NCI-H82 treated with DMSO at 0.1 percent for 48 hours (cell line): ENCODE data around the gene MAPK9.

ENCODE experiments used
- DNase-seq: peaks from one replicate; lab custom pipeline; 2025; ENCODE audit not compliant: unreplicated experiment; lab: John Stamatoyannopoulos, UW

MAPK9 gene

DNA sequence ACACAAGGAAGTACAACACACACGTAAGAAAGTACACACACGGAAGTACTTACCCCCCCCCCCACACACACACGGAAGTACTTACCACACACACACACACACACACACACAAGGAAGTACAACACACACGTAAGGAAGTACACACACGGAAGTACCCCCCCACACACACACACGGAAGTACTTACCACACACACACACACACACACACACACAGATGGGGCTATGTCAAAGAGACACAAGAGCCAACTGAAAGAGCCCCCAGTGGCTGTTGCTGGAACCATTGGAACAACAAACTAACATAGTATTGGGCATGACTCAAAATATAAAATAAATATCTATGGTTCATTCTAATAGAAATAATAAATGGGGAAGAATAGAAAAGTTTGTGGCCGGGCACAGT lies 4.9 kb upstream of the MAPK9 start:
- DNase-seq = no peak

DNA sequence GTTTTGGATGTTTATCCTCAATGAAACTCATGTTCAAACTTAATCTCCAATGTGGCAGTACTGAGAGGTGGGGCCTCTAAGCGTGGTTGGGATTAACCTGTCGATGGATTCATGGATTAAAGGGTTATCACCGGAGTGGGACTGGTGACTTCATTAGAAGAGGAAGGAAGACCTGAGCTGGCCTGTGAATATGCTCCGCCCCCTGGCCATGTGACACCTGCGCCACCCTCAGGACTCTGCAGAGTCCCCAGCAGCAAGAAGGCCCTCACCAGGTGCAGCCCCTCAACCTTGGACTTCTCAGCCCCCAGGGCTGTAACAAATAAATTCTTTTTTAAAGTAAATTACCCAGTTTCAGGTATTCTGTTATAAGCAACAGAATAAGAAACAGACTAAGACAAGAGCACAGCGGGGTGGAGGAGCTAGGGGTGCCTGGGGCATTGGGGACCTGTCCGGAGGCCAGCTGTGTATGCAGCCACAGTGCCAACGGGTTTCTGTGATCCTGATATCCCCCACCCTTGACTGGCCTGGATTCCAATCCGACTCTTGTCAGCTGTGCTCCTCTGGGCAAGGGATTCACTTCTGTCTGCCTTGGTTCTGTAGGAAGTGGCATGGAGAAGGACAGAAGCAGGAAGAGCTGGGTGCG lies 3.2 kb upstream of the MAPK9 start:
- no peak for DNase-seq

GRCh38 chr5:180294411-180294810 lies 2.5 kb upstream of the MAPK9 start:
- no peak for DNase-seq

GRCh38 chr5:180291234-180291940 lies 496 bp downstream of the MAPK9 start:
- no peak for DNase-seq

DNA sequence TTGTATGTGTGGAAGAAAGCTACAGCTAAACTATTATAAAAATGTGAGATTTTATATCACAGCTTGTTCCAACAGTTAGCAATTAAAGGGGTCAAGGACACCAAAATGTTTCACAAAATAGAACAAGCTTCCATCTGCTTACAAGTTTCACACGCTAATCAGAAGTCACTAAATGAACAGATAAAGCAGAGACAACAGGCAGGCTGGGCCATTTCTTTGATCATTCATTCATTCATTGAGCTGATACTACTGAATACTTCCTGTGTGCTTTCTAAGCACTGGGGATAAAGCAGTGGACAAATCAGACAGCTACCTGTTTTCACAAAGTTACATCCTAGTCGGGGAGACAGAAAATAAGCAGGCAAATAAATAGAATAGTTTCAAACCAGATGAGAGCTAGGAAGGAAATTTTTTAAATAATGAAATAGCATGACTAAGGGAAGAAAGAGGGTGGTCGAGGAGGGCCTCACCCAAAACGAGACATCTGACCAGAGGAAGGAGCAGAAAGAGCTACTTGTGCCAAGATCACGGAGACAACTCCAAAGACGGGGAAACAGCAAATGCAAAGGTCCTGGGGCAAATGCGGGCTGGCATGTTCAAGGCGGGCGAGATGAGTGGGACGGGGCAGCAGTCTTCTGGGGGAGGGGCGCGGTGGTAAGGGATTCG lies 1.2 kb downstream of the MAPK9 start:
- DNase-seq = no peak

- no peak for DNase-seq
These were observed 1.9 kb downstream of the MAPK9 start for GRCh38 chr5:180289966-180290365.

GRCh38 chr5:180289433-180289832 lies 2.5 kb downstream of the MAPK9 start:
- no peak for DNase-seq

GRCh38 chr5:180287868-180288267 lies 4.0 kb downstream of the MAPK9 start:
- DNase-seq = no peak

GRCh38 chr5:180287404-180287803 lies 4.5 kb downstream of the MAPK9 start:
- no peak for DNase-seq

GRCh38 chr5:180284149-180284548 lies 7.7 kb downstream of the MAPK9 start:
- no peak for DNase-seq

- no peak for DNase-seq
These were observed 8.8 kb downstream of the MAPK9 start for GRCh38 chr5:180283026-180283615.

- no peak for DNase-seq
These were observed 9.6 kb downstream of the MAPK9 start for GRCh38 chr5:180282281-180282680.

DNA sequence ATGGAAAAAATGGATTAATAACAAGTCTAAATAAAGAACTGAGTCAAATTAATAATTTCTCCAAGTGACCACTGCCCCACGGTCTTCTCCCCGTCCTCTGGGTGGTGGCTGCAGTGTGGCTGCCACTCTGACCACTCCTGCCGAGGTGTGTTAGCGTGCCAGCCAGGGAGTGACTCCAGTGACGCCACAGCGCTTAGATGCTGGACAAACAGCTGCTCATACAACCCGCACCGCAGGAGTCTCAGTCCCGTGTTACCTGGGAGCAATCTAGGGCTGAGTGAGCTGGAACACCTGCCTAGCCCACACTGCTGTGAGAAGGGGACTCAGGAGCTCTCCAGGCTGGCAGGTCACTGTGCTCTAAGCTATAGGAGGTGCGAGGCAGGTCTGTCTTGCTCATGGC lies 10.2 kb downstream of the MAPK9 start:
- DNase-seq = no peak

DNA sequence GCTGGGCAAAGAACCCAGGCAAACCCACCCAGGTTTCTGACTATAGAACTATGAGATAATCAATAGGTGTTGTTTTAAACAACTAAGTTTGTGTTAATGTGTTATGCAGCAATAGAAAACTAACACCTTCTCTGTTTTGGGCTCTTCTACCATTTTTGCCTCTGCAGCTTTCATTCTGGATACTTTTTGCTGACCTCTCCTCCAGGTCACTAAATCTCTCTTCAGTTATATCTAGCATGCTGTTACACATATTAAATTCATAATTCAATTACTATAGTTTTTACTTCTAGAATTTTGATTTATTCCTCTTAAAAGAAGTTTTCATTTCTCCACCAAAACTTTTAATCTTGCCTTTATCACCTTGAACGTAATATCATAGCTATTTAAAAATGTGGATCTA lies 17.2 kb downstream of the MAPK9 start:
- no peak for DNase-seq

DNA sequence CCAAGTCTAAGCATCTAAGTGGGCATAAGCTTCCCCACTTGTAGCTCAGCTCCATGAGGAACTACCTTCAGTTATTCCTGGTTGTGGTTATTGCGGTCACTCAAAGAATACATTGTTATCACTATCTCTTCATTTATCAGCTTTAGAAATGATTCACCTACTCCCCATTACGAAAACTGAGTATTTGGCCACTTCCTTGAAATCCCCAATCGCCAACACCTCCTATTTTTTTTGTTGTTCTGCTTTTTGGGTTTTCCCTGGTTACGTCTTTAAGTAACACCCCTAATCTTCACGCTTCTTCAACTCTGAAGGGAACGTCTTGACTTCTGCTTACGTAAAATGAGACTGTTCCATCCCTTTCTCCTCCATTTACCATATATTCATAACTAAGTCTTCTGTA lies 20.7 kb downstream of the MAPK9 start:
- no peak for DNase-seq

- DNase-seq = no peak
These were observed 32.6 kb downstream of the MAPK9 start for GRCh38 chr5:180259260-180259611.

GRCh38 chr5:180253036-180253824 lies 38.7 kb downstream of the MAPK9 start:
- no peak for DNase-seq

GRCh38 chr5:180251887-180252286 lies 40.0 kb downstream of the MAPK9 start:
- no peak for DNase-seq

- DNase-seq = no peak
These were observed 40.7 kb downstream of the MAPK9 start for GRCh38 chr5:180251141-180251540.

DNA sequence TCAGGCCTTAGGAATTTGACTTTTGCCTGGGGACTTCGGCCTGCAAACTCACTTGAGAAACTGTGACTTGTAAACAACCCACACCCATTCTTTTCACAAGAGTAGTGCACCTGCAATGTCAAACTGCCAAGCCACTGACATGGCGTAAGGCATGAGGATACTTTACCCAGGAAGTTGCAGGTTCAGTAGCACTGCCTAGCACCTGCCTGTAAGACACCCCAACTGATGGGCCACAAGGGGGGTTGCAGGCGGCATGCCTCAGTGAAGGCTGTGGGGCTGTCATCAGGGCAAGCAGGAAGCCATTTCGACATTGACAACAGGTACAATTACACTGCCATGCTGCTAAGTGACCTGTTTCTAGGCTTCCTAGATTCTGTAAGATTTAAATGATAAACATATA lies 41.6 kb downstream of the MAPK9 start:
- no peak for DNase-seq

- no peak for DNase-seq
These were observed 50.3 kb downstream of the MAPK9 start for GRCh38 chr5:180241600-180241999.
